ENCODE data around the gene SPOCD1.
A peak's percentile ranks its signal among the peaks of the same experiment; 100 is the strongest.

DNA sequence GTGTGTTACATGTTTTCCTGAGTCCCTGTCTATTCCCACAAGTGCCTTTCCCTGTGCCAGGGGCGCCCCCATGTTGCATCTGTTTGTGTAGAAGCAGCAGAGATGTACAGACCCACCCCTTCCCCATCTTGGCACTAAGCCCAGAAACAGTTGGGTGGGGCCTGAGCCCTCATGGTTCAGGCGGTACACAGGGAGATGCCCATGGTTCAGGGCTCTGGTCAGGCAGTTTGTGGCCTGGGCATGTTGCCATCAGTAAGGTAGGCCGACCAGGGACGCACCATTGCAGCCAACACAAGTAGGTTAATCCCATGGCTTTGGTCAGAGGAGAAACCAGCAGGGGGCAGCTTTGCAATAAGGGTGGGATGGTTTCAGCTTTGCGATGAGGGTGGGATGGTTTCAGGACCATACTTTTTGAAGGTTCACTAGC is 50.8 kb downstream of the SPOCD1 start:
- TF ChIP-seq, protein P1, sequence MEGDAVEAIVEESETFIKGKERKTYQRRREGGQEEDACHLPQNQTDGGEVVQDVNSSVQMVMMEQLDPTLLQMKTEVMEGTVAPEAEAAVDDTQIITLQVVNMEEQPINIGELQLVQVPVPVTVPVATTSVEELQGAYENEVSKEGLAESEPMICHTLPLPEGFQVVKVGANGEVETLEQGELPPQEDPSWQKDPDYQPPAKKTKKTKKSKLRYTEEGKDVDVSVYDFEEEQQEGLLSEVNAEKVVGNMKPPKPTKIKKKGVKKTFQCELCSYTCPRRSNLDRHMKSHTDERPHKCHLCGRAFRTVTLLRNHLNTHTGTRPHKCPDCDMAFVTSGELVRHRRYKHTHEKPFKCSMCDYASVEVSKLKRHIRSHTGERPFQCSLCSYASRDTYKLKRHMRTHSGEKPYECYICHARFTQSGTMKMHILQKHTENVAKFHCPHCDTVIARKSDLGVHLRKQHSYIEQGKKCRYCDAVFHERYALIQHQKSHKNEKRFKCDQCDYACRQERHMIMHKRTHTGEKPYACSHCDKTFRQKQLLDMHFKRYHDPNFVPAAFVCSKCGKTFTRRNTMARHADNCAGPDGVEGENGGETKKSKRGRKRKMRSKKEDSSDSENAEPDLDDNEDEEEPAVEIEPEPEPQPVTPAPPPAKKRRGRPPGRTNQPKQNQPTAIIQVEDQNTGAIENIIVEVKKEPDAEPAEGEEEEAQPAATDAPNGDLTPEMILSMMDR (IDR thresholded peaks at IDR 0.05) = peak; percentile 60
- no peak for TF ChIP-seq ZFX (IDR thresholded peaks at IDR 0.05; ENCODE audit: borderline replicate concordance)
